GM06990 (cell line): ENCODE results near the gene SIPA1L3.

Source experiments
- DNase-seq: peaks from one replicate; pipeline ENCODE4 v3.0.0-alpha.2; 2011; ENCODE audit not compliant: insufficient read length; ENCODE audit errors: extremely low read depth
- H3K27me3 ChIP-seq: replicated peaks from 2 replicates; pipeline ENCODE4 v1.6.0; 2011; ENCODE audit warnings: low read length; ENCODE audit not compliant: control insufficient read depth, insufficient read depth
- H3K36me3 ChIP-seq: 2 replicates; pipeline ENCODE4 v1.5.1; 2011; ENCODE audit warnings: low read length; ENCODE audit not compliant: control insufficient read depth, insufficient read depth
- H3K4me3 ChIP-seq: replicated peaks from 2 replicates; pipeline ENCODE4 v1.5.1; 2011; ENCODE audit warnings: low read depth, mild to moderate bottlenecking, control low read depth, low read length
- TF ChIP-seq, protein P1 (sequence below): IDR thresholded peaks from 2 replicates; pipeline ENCODE4 v1.5.1; 2011; ENCODE audit warnings: low read length, control low read depth, mild to moderate bottlenecking, inconsistent platforms; ENCODE audit not compliant: insufficient read depth, poor library complexity, severe bottlenecking

The SIPA1L3 gene

DNA sequence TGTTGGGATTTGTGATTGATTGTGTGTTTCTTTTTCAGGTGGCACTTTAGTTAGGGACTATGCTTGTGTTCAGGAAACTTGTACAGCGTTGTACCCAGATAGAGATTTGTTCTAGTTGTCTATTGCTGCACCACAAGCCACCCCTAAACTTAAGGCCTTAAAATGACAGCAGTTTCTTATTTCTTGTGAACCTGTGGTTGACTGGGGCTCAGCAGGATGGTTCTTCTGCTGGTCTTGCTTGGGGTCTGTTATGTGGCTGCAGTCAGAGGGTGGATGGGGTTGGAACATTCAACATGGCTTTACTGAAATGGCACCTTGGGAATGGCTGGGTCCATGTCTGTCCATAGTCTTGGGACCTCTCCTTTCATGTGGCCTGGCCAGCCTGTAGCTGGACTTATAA is 28.3 kb downstream of the SIPA1L3 start:
- TF ChIP-seq, protein P1, sequence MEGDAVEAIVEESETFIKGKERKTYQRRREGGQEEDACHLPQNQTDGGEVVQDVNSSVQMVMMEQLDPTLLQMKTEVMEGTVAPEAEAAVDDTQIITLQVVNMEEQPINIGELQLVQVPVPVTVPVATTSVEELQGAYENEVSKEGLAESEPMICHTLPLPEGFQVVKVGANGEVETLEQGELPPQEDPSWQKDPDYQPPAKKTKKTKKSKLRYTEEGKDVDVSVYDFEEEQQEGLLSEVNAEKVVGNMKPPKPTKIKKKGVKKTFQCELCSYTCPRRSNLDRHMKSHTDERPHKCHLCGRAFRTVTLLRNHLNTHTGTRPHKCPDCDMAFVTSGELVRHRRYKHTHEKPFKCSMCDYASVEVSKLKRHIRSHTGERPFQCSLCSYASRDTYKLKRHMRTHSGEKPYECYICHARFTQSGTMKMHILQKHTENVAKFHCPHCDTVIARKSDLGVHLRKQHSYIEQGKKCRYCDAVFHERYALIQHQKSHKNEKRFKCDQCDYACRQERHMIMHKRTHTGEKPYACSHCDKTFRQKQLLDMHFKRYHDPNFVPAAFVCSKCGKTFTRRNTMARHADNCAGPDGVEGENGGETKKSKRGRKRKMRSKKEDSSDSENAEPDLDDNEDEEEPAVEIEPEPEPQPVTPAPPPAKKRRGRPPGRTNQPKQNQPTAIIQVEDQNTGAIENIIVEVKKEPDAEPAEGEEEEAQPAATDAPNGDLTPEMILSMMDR: no peak
- Histone ChIP-seq H3K4me3 (no peak overlapping the region), H3K36me3 (peaks cover 5% of the 10 kb centered on the region), H3K27me3 (no peaks in the 10 kb centered on the region)
- DNase-seq: no peak

DNA sequence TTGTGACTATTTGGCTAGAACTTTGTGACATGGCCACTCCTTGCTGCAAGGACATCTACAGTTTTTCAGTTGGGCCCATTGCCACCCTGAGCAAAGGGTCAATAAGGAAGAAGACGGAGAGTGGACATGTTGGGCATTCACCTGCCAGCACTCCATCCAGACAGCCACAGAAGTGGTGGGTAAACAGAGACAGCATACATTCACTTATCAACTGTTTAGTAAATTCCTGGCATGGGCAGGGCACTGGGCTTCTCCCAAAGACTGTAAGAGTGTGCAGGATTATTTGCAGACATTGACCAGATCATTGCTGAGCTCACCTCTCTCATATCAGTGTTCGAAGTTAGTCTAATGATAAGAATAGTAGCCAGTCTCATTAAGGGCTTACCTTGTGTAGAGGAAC is 29.2 kb downstream of the SIPA1L3 start:
- Histone ChIP-seq H3K4me3 (no peak overlapping the region), H3K36me3 (peaks cover 5% of the 10 kb centered on the region), H3K27me3 (no peaks in the 10 kb centered on the region)
- TF ChIP-seq, protein P1: no peak
- DNase-seq: no peak

DNA sequence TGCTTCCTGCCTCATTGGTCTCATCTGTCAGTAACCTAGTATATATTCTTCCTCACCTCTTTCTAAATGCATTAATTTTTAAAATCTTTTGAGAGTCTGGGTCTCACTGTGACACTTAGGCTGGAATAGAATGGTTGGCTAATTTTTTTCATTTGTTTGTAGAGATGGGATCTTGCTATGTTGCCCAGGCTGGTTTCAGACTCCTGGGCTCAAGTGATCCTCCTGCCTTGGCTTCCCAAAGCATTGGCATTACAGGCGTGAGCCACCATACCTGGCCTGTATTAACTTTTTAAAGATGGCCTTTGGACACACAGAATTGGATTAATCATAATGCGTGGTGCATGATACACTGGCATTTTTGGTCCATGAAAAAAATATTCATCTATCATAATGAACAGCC is 29.9 kb downstream of the SIPA1L3 start:
- H3K4me3 ChIP-seq: no peak overlapping the region
- no peak for DNase-seq
- TF ChIP-seq, protein P1: no peak
- H3K27me3 ChIP-seq: no peaks in the 10 kb centered on the region
- peaks cover 5% of the 10 kb centered on the region for H3K36me3 ChIP-seq

DNA sequence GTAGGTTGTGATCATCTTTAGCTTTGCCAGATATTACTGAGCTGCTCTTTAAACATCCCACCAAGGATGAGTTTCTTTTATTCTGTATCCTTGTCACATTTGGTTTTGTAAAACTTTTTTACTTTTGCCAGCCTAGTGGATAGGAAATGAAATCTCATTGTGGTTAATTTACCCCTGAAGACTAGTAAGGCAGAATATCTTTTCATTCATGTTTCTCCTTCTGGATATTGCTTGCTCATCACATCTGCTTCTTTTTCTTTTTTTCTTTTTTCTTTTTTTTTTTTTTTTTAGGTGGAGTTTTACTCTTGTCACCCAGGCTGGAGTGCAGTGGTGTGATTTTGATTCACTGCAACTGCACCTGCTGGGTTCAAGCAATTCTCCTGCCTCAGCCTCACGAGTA is 31.3 kb downstream of the SIPA1L3 start:
- no peaks in the 10 kb centered on the region for H3K27me3 ChIP-seq
- TF ChIP-seq, protein P1: no peak
- no peak overlapping the region for H3K4me3 ChIP-seq
- DNase-seq: no peak
- H3K36me3 ChIP-seq: peaks cover 7% of the 10 kb centered on the region

DNA sequence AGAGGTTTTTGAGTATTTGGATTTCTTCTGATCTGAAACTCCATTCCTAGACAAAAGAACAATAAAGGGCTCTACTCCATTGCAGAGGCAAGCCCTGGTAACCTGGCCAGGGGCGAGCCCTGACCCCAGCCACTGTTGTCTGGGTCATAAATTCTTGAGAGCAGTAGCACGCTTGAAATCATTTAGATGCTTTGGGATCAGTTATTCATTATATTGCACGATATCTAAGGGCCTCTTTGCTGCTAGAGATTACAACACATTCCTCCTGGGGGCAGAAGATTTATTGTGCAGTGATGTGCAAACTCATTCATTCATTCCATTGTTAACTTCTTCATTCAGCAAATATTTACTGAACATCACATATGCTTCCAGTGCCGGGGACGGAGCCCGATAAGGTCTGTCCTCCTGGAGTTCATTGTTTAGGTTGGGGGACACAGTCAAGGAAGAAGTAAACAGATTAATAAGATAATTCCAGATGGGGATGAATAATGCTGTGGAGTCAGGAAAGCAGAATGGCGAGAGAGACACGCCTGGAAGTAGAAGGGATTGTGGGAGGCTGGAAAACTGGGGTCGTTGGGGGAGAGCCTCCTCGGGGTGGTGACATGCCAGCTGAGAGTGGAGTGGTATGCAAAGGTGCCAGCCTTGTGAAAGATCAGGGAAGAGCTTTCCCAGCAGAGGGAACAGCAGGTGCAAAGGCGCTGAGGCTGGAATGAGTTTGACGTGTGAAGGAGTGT is 34.9 kb downstream of the SIPA1L3 start:
- TF ChIP-seq, protein P1: no peak

DNA sequence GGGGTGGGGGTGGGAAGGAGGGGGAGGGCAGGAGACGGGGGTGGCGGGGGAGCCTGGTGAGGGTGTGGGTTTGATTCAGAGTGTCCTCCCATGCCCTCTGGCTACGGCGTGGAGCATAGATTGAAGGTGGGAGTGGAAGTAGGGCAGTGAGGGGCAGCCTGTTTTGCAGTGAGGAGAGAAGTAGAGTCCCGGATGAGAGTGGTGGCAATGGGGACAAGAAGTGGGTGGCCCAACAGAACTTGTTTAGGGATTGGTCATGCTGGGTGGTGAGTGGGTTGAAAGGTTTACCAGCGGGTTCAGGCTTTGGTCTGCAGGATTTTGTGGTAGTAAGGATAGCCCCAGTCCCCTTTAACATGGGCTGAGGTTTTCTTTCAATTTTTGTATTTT is 35.5 kb downstream of the SIPA1L3 start:
- Histone ChIP-seq H3K4me3 (no peak overlapping the region), H3K36me3 (peaks cover 2% of the 10 kb centered on the region), H3K27me3 (no peaks in the 10 kb centered on the region)
- TF ChIP-seq, protein P1: no peak
- no peak for DNase-seq

More for the DNA sequence above, 34.9 kb downstream of the SIPA1L3 start:
- DNase-seq: no peak
- Histone ChIP-seq H3K4me3 (no peak overlapping the region), H3K27me3 (no peaks in the 10 kb centered on the region), H3K36me3 (peaks cover 2% of the 10 kb centered on the region)
